ENCODE data around the gene HHEX. TPM values are rescaled to one million over a fixed set of nuclear protein-coding genes. Genes with fewer than 3 reads are reported as not detected.

The HHEX gene
- total and polyA plus RNA-seq, 2 of the 8 experiments (the other 6 are each of a cell fraction or from before 2014, with no cell fraction given) = 0.56 to 1.5 TPM

DNA sequence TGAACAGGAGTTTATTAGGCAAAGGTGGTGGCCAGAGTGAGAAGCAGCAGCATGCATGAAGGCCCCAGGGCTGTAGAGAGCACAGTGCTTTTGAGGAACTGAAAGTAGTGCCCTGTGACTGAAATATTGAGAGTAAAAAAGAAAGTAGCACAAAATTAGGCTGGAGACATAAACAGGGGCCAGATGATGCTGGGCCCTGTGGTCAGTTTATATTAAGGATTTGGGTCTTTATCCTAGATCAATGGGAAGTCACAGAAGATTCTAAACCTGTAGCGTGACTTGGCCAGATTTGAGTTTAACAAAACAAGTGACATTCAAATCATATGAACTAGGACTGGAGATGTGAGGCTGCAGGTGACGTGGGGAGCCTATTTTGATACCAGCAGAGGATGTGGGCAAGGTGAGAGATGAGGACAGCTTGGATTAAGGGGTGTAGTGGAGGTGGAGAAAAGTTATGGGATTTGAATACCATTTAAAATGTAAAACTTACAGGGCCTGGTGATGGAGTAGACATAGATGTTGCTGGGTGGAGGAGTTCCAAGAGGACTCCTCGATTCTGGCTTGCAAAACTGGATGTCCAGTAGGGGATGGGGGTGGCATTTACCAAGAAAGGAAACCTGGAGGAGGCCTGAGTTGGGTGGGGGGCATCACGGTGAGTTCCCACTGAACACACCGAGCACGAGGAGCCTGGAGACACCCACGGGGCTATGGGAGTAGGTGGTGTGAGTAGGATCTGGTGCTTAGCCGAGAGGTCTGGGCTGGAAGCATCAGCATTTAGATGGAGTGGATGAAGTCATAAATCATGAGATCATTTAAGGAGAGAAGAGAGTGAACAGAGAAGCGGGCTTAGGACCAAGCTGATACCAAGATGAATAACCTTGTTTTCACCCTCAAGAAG lies 52.8 kb downstream of the HHEX start (continued):
- TF ChIP-seq, protein P1, sequence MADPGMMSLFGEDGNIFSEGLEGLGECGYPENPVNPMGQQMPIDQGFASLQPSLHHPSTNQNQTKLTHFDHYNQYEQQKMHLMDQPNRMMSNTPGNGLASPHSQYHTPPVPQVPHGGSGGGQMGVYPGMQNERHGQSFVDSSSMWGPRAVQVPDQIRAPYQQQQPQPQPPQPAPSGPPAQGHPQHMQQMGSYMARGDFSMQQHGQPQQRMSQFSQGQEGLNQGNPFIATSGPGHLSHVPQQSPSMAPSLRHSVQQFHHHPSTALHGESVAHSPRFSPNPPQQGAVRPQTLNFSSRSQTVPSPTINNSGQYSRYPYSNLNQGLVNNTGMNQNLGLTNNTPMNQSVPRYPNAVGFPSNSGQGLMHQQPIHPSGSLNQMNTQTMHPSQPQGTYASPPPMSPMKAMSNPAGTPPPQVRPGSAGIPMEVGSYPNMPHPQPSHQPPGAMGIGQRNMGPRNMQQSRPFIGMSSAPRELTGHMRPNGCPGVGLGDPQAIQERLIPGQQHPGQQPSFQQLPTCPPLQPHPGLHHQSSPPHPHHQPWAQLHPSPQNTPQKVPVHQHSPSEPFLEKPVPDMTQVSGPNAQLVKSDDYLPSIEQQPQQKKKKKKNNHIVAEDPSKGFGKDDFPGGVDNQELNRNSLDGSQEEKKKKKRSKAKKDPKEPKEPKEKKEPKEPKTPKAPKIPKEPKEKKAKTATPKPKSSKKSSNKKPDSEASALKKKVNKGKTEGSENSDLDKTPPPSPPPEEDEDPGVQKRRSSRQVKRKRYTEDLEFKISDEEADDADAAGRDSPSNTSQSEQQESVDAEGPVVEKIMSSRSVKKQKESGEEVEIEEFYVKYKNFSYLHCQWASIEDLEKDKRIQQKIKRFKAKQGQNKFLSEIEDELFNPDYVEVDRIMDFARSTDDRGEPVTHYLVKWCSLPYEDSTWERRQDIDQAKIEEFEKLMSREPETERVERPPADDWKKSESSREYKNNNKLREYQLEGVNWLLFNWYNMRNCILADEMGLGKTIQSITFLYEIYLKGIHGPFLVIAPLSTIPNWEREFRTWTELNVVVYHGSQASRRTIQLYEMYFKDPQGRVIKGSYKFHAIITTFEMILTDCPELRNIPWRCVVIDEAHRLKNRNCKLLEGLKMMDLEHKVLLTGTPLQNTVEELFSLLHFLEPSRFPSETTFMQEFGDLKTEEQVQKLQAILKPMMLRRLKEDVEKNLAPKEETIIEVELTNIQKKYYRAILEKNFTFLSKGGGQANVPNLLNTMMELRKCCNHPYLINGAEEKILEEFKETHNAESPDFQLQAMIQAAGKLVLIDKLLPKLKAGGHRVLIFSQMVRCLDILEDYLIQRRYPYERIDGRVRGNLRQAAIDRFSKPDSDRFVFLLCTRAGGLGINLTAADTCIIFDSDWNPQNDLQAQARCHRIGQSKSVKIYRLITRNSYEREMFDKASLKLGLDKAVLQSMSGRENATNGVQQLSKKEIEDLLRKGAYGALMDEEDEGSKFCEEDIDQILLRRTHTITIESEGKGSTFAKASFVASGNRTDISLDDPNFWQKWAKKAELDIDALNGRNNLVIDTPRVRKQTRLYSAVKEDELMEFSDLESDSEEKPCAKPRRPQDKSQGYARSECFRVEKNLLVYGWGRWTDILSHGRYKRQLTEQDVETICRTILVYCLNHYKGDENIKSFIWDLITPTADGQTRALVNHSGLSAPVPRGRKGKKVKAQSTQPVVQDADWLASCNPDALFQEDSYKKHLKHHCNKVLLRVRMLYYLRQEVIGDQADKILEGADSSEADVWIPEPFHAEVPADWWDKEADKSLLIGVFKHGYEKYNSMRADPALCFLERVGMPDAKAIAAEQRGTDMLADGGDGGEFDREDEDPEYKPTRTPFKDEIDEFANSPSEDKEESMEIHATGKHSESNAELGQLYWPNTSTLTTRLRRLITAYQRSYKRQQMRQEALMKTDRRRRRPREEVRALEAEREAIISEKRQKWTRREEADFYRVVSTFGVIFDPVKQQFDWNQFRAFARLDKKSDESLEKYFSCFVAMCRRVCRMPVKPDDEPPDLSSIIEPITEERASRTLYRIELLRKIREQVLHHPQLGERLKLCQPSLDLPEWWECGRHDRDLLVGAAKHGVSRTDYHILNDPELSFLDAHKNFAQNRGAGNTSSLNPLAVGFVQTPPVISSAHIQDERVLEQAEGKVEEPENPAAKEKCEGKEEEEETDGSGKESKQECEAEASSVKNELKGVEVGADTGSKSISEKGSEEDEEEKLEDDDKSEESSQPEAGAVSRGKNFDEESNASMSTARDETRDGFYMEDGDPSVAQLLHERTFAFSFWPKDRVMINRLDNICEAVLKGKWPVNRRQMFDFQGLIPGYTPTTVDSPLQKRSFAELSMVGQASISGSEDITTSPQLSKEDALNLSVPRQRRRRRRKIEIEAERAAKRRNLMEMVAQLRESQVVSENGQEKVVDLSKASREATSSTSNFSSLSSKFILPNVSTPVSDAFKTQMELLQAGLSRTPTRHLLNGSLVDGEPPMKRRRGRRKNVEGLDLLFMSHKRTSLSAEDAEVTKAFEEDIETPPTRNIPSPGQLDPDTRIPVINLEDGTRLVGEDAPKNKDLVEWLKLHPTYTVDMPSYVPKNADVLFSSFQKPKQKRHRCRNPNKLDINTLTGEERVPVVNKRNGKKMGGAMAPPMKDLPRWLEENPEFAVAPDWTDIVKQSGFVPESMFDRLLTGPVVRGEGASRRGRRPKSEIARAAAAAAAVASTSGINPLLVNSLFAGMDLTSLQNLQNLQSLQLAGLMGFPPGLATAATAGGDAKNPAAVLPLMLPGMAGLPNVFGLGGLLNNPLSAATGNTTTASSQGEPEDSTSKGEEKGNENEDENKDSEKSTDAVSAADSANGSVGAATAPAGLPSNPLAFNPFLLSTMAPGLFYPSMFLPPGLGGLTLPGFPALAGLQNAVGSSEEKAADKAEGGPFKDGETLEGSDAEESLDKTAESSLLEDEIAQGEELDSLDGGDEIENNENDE (IDR thresholded peaks at IDR 0.05; ENCODE audit: insufficient replicate concordance, low read length) = no peak
- TF ChIP-seq RNF2 (IDR thresholded peaks at IDR 0.05; ENCODE audit: borderline replicate concordance, low read depth, low read length, missing control alignments, poor library complexity, severe bottlenecking) (no peak), JUN (IDR thresholded peaks at IDR 0.05; ENCODE audit: low read depth, low read length) (no peak), CREB1 (IDR thresholded peaks at IDR 0.05) (no peak), PHF8 (conservative IDR thresholded peaks at IDR 0.05; ENCODE audit: low read depth, low read length) (no peak)
- TF ChIP-seq, protein P2, sequence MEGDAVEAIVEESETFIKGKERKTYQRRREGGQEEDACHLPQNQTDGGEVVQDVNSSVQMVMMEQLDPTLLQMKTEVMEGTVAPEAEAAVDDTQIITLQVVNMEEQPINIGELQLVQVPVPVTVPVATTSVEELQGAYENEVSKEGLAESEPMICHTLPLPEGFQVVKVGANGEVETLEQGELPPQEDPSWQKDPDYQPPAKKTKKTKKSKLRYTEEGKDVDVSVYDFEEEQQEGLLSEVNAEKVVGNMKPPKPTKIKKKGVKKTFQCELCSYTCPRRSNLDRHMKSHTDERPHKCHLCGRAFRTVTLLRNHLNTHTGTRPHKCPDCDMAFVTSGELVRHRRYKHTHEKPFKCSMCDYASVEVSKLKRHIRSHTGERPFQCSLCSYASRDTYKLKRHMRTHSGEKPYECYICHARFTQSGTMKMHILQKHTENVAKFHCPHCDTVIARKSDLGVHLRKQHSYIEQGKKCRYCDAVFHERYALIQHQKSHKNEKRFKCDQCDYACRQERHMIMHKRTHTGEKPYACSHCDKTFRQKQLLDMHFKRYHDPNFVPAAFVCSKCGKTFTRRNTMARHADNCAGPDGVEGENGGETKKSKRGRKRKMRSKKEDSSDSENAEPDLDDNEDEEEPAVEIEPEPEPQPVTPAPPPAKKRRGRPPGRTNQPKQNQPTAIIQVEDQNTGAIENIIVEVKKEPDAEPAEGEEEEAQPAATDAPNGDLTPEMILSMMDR (IDR thresholded peaks at IDR 0.05; ENCODE audit: control extremely low read depth in 1 of 3, insufficient read depth in 1 of 3, low read depth in 1 of 3, low read length in 3 of 3) = no peak

Data from H1 (cell line).